Stomach (tissue), 9 donors: ENCODE data around the gene HLA-DMB. TPM values are rescaled to one million over a fixed set of nuclear protein-coding genes. Genes with fewer than 3 reads are reported as not detected.

Experiments
- DNase-seq, 2 donors: peaks; one replicate each; pipeline versions ENCODE4 v3.0.0 to v3.0.0-alpha.2; 2013 to 2019
- H3K27ac ChIP-seq, 5 donors: fragments of 200-600 bp in 4 of 5; sonication (generic) in 4 of 5; one replicate each; pipeline ENCODE4 v1.5.1; 2013 to 2019; ENCODE audit warnings: mild to moderate bottlenecking in 1 of 5, moderate library complexity in 1 of 5
- H3K27me3 ChIP-seq, 3 donors: fragments of 200-600 bp; sonication (generic); one replicate each; pipeline ENCODE4 v1.5.1; 2017 to 2019; ENCODE audit warnings: mixed run types in 1 of 3
- H3K36me3 ChIP-seq, 4 donors: fragments of 200-600 bp; sonication (generic); 1 replicate in 3 of 4; 2 replicates in 1 of 4; pipeline ENCODE4 v1.5.1; 2016 to 2019
- H3K4me1 ChIP-seq, 4 donors: fragments of 200-600 bp; sonication (generic); one replicate each; pipeline ENCODE4 v1.5.1; 2016 to 2019
- H3K4me3 ChIP-seq, 4 donors: fragments of 200-600 bp; sonication (generic) in 3 of 4; one replicate each; pipeline ENCODE4 v1.5.1; 2016 to 2019; ENCODE audit warnings: mild to moderate bottlenecking in 1 of 4
- H3K9me3 ChIP-seq, 4 donors: fragments of 200-600 bp; sonication (generic); one replicate each; pipeline ENCODE4 v1.5.1; 2016 to 2019
- CTCF ChIP-seq, 7 experiments: fragments of 450-650 bp in 4 of 7; fragments of 200-600 bp in 3 of 7; sonication (generic) in 3 of 7; IDR thresholded peaks; one replicate each; pipeline ENCODE4 v1.5.1; 2016 to 2019; ENCODE audit warnings: antibody characterized with exemption in 7 of 7, control low read depth in 2 of 7, mild to moderate bottlenecking in 1 of 7
- EP300 ChIP-seq: sonication (generic); formaldehyde crosslinking; IDR thresholded peaks from one replicate; pipeline ENCODE4 v1.6.1; 2017; ENCODE audit warnings: antibody characterized with exemption
- POLR2A ChIP-seq, 4 donors: fragments of 450-650 bp; IDR thresholded peaks; one replicate each; pipeline ENCODE4 v1.6.1; 2016; ENCODE audit warnings: antibody characterized with exemption in 4 of 4, control low read depth in 2 of 4, mild to moderate bottlenecking in 1 of 4, moderate library complexity in 1 of 4
- POLR2AphosphoS5 ChIP-seq, 3 donors: sonication (generic); formaldehyde crosslinking; IDR thresholded peaks; one replicate each; pipeline ENCODE4 v1.6.1; 2016; ENCODE audit warnings: antibody characterized with exemption in 3 of 3
- WGBS, 5 donors: extraction: QIAGEN DNeasy Blood & Tissue Kit in 3 of 5; methylation state at CpG; one replicate each; pipeline versions ENCODE4 v1.1.5 to v1.1.7; 2013 to 2018; 5-methylcytosine and 5-hydroxymethylcytosine counted together
- intact Hi-C: fragments of 100-400 bp; cut with DNase I; formaldehyde crosslinking; loops from one replicate; pipeline ENCODE4 v1.15.1; 2023; ENCODE audit warnings: low total_unique reads
- polyA plus RNA-seq, 3 donors: library from polyadenylated mRNA; stranded (reverse); fragments of 200-250 nt; gene quantifications; one replicate each; pipeline ENCODE4 v1.2.3, GENCODE V29; 2013
- total RNA-seq, 5 donors: library from RNA; depleted of rRNA; stranded (reverse); fragments of >200 nt; gene quantifications; one replicate each; pipeline versions ENCODE4 v1.1.0 to v1.2.3, GENCODE V29; 2014 to 2016
- donor health status: healthy with polysubstance abuse.
- donor health status: Bipolar disorder and iron deficiency.
- donor health status: healthy.

Gene HLA-DMB
- total and polyA plus RNA-seq, 8 donors = 7.6 to 27.1 (median 11.8) TPM; not detected in 1

- Histone ChIP-seq H3K4me3 (peak overlapping the region; percentile 70 to 77 (median 73)), H3K4me1 (peaks cover 8 to 26% (median 17%) of the 10 kb centered on the region in 4 donors), H3K27me3 (no peaks in the 10 kb centered on the region), H3K36me3 (no peaks in the 10 kb centered on the region), H3K27ac (peak overlapping the region; percentile 89 to 97 (median 92)), H3K9me3 (no peaks in the 10 kb centered on the region)
- DNase-seq = peak; percentile 96 to 98
- intact Hi-C loops = no loop called here
- WGBS, 5 donors = 0 to 1% (median 0%) methylated on average over 42 to 61 of the region's 61 CpGs
- TF ChIP-seq POLR2AphosphoS5 (IDR thresholded peaks at IDR 0.05) (peak; percentile 47 to 79 (median 78)), CTCF (IDR thresholded peaks at IDR 0.05) (no peak), EP300 (no peak), POLR2A (IDR thresholded peaks at IDR 0.05) (peak in 1 of 4 donors; percentile 70)
Measured at GRCh38 chr6:32894085-32895005, 46.5 kb downstream of the HLA-DMB start.

GRCh38 chr6:32890831-32891230, 50.0 kb downstream of the HLA-DMB start:
- TF ChIP-seq POLR2AphosphoS5 (IDR thresholded peaks at IDR 0.05) (no peak), CTCF (IDR thresholded peaks at IDR 0.05) (no peak), EP300 (no peak), POLR2A (IDR thresholded peaks at IDR 0.05) (no peak)
- H3K27me3 ChIP-seq = no peaks in the 10 kb centered on the region
- no peaks in the 10 kb centered on the region for H3K9me3 ChIP-seq
- peaks cover 8 to 29% (median 17%) of the 10 kb centered on the region in 4 donors for H3K4me1 ChIP-seq
- intact Hi-C loops = no loop called here
- DNase-seq = no peak
- H3K27ac ChIP-seq = no peak overlapping the region
- WGBS, 5 donors = 42 to 67% (median 57%) methylated on average over 1 of the region's 1 CpG
- H3K36me3 ChIP-seq = no peaks in the 10 kb centered on the region
- no peak overlapping the region for H3K4me3 ChIP-seq

DNA sequence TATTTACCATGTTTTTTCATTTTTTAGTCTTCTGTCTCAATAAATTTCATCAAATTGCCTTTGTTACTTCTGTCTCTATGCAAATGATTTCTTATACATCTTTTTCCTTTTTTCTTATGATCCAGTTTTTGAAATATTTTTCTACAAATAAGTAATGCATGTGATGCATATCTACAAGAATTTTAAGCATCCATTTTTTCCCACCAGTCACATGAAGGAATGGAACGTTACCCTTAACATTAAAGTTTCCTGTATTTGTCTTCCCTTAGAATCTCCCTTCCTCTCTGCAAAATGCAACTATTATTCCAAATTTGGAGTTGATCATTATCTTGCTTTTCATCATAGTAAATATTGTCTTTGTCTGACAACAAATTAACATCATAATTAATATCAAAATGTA, 51.3 kb downstream of the HLA-DMB start:
- H3K4me1 ChIP-seq = peaks cover 0 to 20% (median 8%) of the 10 kb centered on the region in 4 donors
- TF ChIP-seq POLR2A (IDR thresholded peaks at IDR 0.05) = no peak
- TF ChIP-seq EP300 = no peak
- no peak for TF ChIP-seq CTCF (IDR thresholded peaks at IDR 0.05)
- no peak for TF ChIP-seq POLR2AphosphoS5 (IDR thresholded peaks at IDR 0.05)
- no peaks in the 10 kb centered on the region for H3K36me3 ChIP-seq

GRCh38 chr6:32888576-32888975, 52.3 kb downstream of the HLA-DMB start:
- H3K4me3 ChIP-seq = no peak overlapping the region
- H3K9me3 ChIP-seq = no peaks in the 10 kb centered on the region
- intact Hi-C loops = loop anchor here (10.0 kb wide), 1 partner anchor 46 kb away; no protein-coding TSS in a partner anchor
- 70 to 91% (median 85%) methylated on average over 2 of the region's 2 CpGs for WGBS, 5 donors
- H3K27me3 ChIP-seq = no peaks in the 10 kb centered on the region
- DNase-seq = no peak
- peaks cover 0 to 17% (median 6%) of the 10 kb centered on the region in 4 donors for H3K4me1 ChIP-seq
- H3K36me3 ChIP-seq = no peaks in the 10 kb centered on the region
- no peak overlapping the region for H3K27ac ChIP-seq
- no peak for TF ChIP-seq POLR2A (IDR thresholded peaks at IDR 0.05)
- no peak for TF ChIP-seq POLR2AphosphoS5 (IDR thresholded peaks at IDR 0.05)
- no peak for TF ChIP-seq EP300
- no peak for TF ChIP-seq CTCF (IDR thresholded peaks at IDR 0.05)

More for the DNA sequence above, 51.3 kb downstream of the HLA-DMB start:
- H3K9me3 ChIP-seq = no peaks in the 10 kb centered on the region
- intact Hi-C loops = loop anchor here (10.0 kb wide), 1 partner anchor 45 kb away; no protein-coding TSS in a partner anchor
- H3K27ac ChIP-seq = no peak overlapping the region
- DNase-seq = no peak
- 20 to 79% (median 63%) methylated on average over 1 of the region's 1 CpG for WGBS, 5 donors
- no peaks in the 10 kb centered on the region for H3K27me3 ChIP-seq
- no peak overlapping the region for H3K4me3 ChIP-seq
